ENCODE results near the gene DNAJC1.
"Not testable (repeated sequence)": the region's sequence is repeated elsewhere in the genome, so short reads cannot be mapped to it uniquely, and the experiment has no call there.

The DNAJC1 gene

DNA sequence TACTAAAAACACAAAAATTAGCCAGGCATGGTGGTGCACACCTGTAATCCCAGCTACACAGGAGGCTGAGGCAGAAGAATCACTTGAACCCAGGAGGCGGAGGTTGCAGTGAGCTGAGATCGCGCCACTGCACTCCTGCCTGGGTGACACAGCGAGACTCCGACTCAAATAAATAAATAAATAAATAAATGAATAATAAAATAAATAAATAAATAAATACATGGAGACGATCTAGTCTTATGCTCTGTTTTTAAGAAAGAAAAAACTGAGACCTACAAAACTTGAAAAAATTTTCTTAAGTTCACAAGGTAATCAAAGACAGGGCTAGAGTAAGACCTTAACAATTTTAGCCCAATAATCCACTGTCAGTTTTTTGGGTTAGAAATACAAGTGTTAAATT is 181.3 kb downstream of the DNAJC1 start:
- DNase-seq: not testable (repeated sequence)

DNA sequence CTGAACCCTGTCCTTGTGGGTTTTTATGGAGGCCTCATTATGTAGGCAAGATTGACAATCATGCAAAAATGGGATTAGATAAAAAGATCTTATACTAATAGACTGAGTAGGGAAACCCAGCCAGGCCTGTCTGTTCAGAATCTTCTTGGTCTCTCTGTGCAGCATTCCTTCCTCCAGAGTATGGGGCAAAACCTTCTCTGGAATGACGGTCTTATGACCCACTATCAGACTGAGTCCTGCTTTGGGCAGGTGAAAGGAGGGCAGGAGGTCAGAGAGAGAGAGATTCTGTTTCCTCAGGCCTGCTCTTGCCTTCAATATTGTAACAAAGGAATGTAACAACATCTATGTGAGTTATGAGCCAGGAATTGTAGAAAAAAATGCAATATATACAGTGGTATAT is 182.6 kb downstream of the DNAJC1 start:
- DNase-seq: no peak

DNA sequence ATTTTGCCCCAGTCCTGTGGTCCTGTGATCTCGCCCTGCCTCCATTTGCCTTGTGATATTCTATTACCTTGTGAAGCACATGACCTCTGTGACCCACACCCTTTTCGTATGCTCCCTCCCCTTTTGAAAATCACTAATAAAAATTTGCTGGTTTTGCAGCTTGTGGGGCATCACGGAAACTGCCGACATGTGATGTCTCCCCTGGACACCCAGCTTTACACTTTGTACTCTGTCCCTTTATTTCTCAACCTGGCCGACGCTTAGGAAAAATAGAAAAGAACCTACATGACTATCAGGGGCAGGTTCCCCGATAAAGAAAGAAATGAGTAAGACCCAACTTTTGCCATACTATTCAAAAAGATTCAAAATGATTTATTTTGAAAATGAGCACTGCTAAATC is 185.1 kb downstream of the DNAJC1 start:
- not testable (repeated sequence) for DNase-seq

DNA sequence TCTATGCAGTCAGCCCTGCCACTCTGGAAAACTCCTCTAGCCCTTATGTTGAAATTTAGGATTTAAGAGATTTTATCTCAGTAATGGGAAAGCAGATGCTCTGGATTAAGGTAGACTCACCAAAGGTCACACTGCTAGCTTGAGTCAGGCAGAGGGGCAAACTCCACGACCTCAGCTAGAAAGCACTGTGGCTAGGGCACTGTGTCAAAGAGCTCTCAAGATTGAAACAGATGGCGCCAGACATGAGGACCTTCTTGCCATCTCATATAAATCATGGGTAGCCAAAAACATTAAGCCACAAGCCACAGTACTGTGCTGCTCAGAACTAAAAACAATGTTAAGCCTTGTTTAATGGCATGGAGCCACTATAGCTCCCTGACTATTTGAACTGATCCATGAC is 188.7 kb downstream of the DNAJC1 start:
- no peak for DNase-seq

DNA sequence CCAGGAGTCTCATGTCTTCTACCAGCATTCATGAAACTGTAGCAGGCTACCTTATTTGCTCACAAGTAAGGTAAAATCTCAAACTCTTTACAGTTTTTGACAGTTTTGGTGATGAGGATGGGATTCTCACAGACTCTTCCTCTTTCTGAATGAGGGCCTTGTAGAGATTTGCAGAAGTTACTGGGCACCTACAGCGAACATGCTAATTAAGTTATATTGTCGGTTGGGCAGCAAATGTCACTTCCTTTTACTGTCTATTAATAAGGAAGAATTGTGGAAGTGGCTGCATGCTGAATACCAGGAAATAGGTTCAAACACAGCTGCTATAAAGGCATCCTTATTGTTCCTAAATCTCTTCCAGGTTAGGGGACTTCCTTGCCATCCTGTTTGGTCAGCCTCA is 189.6 kb downstream of the DNAJC1 start:
- no peak for DNase-seq

DNA sequence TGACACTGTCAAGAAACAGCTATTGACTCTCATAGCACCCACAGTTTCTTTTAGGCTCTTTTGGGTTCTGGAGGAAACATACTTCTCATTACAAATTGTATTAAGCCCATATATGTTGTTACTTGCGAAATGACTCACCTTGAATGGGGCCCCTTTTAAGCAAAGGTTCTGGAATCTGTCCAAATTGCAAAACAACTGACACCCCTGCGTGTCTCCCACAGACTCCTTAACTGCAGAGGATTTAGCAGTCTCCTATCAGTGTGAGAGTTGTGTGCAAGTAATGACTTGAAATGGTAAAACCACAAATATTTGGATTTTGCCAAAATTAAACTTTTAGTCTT is 192.3 kb downstream of the DNAJC1 start:
- no peak for DNase-seq

DNA sequence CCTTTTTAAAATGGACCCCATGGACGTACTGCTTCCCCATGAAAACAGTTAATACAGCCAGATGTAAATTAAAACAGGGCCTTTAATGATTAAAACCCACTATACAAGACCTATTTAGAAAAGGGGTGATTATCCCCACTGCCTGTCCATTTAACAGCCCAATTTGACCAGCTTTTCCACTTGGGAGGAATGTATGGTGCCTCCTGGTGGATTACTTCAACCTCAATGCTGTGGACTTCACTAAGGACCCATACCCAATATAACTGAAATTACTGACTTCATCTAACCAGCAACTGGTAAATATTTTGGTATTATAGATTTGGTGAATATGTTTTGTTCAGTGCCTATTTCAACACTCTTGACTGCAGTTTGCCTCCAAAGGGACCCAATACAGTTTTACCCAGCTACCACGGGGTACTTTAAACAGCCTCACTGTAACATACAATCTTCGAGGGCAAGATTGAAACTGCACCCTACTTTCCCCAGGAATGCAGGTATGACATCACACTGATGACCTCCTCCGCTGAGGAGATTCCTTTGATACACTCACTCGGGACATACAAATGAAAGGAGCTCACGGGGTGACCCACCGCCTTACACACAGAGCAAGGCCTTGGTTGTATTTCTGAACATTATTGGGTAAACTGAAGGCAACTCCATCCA is 192.8 kb downstream of the DNAJC1 start:
- no peak for DNase-seq

DNA sequence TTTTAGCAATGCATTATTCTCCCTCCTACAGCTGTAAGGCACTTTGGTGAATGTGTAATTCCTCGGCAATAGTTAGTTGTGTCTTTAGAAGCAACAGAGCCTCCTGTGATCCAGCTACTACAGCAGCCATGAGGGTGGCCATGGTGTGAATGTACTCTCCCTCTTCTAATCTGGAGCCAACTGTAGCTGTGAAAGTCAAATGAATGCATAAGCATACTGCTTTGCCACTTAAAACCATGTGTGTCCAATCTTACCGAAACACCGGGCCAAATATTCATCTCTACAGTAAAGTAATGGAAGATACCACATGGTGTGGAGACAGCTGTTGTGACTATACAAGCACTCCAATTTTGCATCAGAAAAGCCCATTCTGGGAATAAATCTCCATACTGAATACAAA is 195.0 kb downstream of the DNAJC1 start:
- DNase-seq: no peak

DNA sequence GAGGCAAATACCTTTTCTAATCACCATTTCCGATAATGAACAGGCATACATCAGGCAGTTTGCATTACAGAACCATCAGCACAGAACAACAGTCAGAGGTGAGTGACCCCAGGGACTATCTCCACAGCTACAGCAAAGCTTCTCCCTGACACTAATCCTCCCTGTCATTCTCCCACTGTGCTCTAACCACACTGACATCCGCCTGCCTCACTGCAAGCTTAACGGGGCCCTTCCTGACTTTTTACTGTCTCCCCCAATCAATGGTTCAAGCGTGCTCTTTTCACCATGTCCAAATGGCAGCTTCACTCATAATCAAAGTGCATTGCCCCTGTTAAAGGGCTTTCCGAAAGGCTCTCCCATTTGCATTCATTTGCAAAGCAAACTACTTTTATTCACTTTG is 196.3 kb downstream of the DNAJC1 start:
- no peak for DNase-seq

DNA sequence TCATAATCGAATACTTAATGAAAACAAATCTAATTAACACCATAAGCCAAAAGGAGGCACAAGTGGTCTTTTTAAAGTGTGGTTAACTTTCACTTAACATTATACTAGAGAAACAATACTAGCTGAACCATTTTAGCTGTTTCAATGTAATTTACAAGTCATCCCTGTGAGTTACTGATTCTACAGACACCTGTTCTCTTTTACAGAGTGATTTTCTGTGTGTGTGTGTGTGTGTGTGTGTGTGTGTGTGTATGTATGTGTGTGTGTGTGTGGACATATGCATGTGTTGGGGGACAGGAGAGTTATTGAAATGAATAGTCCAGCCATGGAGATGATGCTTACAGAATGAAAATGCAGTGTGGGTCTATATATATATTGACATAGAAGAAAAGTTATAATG is 200.2 kb downstream of the DNAJC1 start:
- no peak for DNase-seq

DNA sequence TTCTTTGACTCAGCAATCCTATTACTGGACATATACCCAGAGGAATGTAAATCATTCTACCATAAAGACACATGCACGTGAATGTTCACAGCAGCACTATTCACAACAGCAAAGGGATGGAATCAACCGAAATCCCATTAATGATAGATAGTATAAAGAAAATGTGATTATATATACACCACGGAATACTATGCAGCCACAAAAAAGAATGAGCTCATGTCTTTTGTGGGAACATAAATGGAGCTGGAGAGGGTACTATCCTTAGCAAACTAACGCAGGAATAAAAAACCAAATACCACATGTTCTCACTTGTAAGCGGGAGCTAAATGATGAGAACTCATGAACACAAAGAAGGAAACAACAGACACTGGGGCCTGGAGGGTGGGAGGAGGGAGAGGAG is 201.9 kb downstream of the DNAJC1 start:
- DNase-seq: no peak

DNA sequence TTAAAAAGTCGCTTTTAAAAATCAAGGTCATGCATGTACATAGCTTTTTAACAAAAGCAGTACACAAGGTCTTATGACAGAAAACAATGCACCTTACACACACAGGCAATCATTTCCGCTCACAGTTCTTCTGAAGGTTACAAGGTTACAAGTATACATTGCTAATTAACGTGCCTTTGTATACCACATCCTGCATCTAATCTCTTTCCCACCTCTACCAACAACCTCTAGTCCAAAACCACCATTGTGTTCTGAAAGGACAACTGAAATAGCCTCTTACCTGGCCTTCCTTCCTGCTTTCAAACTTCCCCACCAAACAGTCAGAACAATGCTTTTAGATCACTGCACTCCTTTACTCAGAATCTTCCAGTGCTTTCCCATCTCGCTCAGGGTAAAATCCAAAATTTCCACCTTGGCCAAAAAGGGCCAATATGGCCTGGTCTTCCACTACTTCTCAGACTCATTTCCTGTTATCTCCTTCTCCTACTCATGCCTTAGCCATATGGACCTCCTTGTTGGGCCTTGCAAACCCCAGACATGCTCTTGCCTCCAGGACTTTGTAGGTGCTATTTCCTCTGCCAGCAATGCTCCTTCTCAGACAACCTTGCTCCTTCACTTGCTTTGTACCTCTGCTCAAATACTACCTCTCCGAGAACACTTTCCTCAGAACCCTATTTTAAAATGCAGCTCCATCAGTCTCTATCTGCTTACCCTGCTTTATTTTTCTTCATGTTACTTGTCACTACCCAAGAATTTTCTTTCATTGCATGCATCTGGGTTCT is 205.4 kb downstream of the DNAJC1 start:
- no peak for DNase-seq

DNA sequence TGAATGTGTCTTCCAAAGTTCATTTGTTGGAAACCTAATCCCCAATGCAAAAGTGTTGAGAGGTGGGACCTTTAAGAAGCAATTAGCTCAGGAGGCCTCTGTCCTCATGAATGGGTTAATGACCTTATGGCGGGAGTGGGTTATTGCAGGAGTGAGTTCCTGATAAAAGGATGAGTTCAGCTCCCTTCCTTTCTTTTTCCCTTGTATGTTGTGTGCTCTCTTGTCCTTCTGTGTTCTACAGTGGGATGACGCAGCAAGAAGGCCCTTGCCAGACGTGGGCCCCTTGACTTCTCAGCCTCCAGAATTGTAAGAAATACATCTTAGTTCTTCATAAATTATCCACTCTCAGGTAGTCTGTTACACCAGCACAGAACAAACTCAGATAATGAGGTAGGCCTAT is 206.0 kb downstream of the DNAJC1 start:
- no peak for DNase-seq

DNA sequence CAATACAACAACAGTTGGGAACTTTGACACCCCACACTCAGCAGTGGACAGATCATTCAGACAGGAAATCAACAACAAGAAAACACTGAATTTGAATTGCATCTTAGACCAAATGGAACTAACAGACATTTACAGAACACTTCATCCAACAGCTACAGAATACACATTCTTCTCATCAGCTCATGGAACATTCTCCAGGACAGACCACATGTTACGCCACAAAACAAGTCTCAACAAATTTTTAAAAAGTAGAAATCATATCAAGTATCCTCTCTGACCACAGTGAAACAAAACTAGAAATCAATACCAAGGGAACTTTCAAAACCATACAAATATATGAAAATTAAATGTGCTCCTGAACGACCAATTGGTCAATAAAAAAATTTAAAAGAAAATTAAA is 212.3 kb downstream of the DNAJC1 start:
- no peak for DNase-seq

DNA sequence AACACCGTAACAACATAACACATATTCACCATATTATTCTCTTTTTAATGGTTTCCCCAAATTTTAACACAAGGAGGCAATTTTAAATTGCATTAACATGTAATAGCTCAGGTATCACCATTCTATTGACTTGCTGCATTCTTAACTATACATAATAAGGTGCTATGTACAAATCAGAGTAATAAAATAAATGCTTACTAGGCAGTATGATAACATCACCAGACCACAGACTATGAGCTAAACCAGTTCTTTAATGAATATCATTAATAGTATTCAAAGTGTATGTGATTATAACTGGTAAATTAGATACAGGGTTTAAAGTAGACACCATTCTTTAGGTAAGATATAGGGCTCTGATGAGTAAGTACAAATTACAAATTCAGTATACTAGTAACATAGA is 226.6 kb downstream of the DNAJC1 start:
- DNase-seq: no peak

DNA sequence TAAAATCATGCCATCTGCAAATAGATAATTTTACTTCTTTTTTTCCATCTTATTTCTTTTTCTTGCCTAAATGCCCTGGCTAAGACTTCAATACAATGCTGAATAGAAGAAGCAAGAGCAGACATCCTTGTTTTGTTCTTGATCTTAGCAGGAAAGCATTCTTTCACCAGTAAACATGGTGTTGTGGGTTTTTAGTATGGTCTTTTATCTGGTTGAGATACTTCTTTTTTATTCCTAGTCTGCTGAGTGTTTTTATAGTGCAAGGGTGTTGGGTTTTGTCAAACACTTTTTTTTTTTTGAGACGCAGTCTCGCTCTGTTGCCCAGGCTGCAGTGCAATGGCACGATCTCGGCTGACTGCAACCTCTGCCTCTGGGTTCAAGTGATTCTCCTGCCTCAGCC is 232.3 kb downstream of the DNAJC1 start:
- DNase-seq: no peak

DNA sequence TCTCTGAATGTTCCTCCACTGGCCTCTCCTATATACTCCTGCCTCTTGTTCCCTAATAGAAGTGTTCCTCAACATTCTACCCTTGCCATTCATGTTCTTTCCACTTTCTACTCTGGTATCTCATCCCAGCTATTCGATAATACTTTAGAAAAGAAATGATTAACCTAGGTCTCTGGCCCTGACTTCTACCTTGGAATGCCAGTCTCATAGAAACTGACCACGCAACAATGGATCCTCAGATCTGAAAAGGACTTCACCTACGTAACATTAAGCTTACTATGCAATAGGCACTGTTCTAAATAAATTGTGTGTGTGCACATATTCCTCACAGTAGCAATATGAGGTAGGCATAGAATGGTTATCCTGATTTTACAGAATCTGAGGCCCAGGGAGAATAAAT is 234.5 kb downstream of the DNAJC1 start:
- DNase-seq: no peak

DNA sequence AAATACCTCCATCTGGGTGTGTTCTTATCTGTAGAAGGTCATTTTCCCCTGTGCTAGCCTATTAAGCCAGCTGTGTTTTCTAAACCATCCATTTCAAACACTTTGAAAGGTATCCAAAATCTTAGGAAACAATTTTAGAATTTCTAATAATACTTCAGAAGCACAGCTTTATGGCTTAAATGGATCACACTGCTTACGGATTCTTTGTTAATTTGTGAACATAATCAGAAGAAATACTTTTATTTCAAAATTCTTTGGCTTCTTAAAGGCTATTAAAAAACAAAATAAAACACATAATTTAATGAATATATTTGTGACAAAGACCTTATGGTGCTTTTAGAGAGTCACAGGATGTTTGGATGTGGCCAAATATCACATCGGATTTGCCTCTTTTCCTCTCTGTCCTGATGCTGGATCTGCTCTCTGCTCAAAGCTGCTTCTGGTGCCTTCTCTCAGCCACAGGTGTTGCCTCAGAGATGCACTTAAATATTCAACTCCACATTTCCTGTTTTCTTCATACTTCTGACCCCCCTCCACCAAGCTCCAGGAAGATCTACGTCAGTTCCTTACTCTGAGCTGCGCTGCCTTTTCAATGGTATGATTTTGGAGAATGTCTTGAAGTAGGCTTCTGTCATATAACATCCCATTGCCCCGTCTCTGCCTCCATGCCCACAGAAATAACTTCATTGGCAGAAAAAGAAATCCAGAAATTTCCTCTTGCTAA is 238.9 kb downstream of the DNAJC1 start:
- no peak for DNase-seq

DNA sequence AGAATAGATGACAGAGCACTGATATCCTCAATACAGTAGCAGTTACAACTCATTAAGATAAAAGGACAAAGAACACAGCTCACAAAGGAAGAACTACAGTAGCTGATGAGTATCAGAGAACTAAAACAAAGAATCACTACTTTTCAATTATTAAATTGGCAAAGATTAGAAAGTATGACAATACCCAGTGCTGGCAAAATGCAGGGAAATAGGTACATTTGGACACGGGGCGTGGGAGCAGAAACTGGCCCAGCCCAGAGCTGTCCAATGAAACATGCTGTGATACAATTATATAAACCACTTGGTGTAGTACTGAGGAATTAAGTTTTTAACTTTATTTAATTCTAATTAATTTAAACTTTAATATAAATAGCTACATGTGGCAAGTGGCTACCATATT is 243.2 kb downstream of the DNAJC1 start:
- DNase-seq: no peak

DNA sequence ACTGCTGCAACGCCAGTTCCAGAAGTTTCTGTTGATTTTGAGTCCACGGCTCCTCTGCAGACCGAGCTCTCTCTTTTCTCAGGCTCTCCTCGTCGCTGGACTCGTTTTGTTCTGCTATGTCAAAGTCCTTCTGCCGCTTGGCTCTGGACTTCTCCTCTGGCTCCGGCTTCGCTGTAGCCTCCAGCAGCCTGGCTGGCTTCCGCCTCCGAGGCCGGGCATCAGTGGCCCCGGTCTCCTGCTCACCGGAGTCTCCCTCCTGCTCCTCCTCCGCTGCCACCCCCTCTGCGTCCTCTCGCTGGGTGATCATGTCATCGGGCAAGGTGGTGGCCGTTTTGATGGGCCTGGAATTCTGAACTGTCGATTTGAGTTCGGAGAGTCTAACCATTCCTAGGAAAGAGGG is 244.3 kb downstream of the DNAJC1 start:
- no peak for DNase-seq

DNA sequence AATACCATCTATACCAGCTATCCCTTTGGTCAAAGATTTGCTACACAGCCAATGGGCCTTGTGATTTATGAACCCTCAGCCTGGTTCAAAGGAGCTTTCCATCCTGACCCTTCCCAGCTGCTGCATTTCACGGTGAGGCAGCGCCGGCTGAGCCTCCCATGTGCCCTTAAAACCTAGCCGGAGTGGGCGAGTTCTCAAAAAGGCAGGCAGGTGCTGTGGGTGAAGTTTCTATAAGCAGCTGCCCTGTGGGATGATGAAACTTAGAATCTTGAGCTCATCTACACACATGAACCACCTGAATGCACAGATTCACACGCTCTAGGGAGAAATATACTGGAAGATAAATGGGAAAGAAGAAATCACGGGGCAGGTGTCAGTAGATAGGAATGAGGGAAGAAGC is 244.8 kb downstream of the DNAJC1 start:
- DNase-seq: no peak

DNA sequence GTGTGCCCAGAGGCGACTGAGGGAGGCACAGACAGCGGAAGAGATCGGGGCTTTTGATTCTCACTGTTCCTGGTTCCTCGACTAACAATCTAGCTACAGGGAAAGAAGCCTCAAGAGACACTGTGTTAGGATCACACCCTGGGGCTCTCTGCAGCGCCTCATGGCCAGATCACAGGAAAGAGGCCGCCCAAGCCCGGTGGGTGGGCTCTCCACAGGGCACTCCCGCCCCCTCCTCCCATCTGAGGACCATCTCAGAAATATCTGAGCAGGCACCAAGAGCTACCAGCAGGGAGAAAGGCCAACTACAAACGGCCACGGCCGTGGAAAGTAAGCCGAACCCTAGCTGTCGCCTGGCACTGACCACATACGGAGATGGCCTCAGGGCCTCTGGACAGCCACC is 245.3 kb downstream of the DNAJC1 start:
- DNase-seq: no peak

DNA sequence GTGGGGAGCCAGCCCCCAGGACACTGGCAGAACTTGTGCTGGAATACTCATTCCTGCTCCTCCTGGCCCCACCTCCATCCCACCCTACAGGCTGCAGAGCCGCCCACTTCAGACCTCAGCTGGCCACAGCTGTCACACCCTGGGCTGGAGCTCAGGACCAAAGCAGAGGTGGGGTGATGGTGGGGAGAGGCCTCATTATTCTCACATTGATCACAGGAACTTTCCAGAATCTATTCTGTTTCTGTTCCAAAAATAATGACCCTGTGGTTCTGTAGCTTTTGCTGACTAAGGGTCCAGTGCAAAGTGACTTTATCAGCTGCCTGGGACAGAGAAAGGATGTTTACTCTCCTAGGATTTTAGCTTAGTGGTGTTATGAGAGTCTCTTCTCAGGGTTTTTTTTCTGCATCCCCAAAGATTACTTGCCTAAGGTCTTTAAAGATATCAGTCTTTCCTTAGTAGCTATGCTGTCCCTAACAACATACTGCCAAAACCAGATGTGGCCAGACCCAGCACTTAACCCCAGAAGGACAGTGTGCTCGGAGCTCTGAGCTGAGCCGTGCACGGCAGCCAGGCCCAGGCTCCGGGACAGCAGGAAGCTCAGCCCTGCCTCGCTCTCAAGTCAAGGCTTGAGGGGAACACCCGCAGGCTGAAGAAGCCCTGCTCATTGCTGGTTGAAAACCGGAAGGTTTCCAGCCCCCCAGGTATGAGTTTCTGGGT is 246.2 kb downstream of the DNAJC1 start:
- no peak for DNase-seq

DNA sequence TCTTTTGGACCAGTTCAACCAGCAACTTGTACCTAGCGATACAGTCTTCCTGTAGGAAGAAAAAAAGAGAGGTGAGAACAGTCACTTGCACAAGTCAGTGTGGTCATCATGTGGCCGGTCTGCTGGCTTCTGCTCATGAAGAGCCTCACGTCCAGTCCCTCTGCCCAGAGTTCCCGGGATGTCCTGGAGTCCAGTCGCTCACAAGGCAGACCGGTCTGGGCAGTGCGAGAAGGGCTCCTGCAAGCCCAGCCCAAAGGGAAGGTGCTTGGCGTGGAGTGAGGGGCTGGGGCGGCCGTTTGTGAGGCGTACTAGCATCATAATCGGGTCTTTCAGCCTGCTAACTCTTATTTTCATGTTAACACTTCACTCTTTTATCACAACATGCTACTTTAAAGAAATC is 246.8 kb downstream of the DNAJC1 start:
- no peak for DNase-seq
